Neural cell (in vitro differentiated cells): Measurements from ENCODE around the gene SLBP.

Experiments
- REST ChIP-seq: IDR thresholded peaks from 2 replicates; pipeline ENCODE4 v1.6.1; 2012; ENCODE audit warnings: borderline replicate concordance
- TF ChIP-seq, protein P1 (sequence below): fragments of 450-650 bp; IDR thresholded peaks from 2 replicates; pipeline ENCODE4 v1.5.1; 2014; ENCODE audit warnings: antibody characterized with exemption, mild to moderate bottlenecking, moderate library complexity; ENCODE audit not compliant: poor library complexity, severe bottlenecking

DNA sequence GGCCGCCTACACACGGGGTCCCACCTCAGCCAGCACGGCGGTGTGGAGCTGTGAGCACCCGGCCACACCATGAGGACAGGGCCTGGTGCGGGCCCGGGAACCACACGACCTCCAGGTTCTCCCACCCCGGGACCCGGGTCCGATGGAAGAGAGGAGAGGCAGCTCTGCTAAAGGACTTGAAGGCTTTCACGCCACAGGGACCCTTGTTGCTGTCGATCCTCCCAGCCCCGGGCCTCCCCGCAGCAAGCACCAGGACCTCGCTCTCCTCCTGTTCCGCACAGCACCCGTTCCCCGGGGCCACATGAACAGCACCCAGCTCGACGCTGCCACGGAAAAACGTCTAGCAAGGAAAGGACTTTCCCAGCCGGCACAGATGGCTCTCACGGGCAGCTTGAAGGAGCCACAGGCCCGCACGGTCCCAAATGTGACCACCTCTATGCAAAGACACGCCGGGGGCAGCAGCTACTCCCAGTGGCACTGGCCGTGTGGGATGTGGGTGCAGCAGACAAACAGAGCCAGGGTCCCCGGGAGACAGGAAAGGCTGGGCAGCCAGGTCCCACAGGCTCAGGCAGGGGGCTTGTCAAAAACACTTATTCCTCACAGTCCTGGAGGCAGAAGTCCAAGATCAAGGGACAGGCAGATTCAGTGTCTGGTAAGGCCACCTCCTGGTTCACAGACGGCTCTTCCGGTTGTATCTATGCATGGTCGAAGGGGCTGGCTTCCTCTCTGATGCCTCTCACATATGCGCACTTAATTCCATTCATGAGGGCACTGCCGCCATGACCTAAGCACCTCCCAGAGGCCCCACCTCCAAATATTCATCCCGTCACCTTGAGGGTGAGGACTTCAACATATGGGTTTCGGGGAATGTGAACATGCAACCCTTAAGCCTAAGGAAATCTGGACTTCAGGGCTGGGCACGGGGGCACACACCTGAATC, 52.7 kb downstream of the SLBP start:
- no peak for TF ChIP-seq REST
- TF ChIP-seq, protein P1, sequence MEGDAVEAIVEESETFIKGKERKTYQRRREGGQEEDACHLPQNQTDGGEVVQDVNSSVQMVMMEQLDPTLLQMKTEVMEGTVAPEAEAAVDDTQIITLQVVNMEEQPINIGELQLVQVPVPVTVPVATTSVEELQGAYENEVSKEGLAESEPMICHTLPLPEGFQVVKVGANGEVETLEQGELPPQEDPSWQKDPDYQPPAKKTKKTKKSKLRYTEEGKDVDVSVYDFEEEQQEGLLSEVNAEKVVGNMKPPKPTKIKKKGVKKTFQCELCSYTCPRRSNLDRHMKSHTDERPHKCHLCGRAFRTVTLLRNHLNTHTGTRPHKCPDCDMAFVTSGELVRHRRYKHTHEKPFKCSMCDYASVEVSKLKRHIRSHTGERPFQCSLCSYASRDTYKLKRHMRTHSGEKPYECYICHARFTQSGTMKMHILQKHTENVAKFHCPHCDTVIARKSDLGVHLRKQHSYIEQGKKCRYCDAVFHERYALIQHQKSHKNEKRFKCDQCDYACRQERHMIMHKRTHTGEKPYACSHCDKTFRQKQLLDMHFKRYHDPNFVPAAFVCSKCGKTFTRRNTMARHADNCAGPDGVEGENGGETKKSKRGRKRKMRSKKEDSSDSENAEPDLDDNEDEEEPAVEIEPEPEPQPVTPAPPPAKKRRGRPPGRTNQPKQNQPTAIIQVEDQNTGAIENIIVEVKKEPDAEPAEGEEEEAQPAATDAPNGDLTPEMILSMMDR = no peak
